HG03135 (cell line): ENCODE results near the gene TTI1.

Experiments used
- ATAC-seq: cut with Tn5 transposase; IDR thresholded peaks from one replicate; pipeline ENCODE4 v1.9.1; 2021; ENCODE audit warnings: mild to moderate bottlenecking, moderate library complexity; ENCODE audit not compliant: unreplicated experiment

The TTI1 gene

DNA sequence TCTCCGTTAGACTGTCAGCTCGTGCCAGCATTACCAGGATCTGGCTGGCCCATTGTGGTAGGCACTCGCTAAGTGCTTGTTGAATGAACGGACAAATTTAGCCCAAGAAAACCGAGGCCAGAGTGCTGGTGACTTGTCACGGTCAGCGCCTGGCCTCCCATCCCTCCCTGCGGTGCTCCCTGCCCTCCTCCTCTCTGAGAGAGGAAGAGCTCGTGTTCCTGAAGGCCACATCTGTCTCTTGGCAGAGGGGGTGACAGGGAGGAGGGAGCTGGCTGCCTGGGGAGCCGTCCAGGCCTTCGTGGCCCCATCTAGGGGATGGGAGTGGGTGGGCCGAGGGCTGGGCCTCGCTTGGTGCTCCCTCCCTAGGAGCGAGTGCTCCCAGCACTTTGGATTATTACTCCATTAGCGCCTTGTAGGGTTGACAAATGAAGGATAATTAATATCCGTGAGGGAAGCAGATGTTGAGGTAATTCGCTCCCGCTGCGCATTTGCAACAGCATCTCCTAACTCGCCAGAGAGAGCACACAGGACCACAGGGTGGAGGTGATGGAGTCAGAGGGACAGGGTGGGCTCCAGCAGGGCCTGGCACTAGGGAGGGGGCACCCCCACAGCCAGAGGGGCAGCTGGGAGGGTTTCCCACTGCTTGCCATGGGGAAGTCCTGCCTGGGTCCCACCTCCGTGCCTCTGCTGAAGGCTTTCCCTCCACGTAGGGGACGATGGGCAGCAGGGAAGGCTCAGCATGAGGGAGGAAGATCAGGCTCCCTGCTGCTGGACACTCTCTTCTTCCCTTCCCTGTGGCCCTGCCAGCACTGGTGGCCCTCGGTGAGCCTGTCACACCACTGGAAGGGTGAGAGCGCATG, 93.3 kb downstream of the TTI1 start:
- ATAC-seq = no peak

DNA sequence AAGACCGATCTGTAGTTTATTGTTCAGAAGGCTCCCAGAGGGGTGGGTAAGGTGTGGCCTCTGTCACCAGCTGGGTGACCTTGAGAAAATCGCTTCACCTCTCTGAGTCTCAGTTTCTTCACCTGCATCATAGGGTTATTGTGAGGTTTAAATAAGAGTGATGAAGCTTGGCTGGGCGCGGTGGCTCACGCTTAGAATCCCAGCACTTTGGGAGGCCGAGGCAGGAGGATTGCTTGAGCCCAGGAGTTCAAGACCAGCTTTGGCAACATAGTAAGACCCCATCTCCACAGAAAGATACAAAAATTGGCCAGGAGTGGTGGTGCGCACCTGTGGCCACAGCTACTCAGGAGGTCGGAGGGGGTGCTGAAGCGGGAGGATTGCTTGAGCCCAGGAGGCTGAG, 94.3 kb downstream of the TTI1 start:
- no peak for ATAC-seq

DNA sequence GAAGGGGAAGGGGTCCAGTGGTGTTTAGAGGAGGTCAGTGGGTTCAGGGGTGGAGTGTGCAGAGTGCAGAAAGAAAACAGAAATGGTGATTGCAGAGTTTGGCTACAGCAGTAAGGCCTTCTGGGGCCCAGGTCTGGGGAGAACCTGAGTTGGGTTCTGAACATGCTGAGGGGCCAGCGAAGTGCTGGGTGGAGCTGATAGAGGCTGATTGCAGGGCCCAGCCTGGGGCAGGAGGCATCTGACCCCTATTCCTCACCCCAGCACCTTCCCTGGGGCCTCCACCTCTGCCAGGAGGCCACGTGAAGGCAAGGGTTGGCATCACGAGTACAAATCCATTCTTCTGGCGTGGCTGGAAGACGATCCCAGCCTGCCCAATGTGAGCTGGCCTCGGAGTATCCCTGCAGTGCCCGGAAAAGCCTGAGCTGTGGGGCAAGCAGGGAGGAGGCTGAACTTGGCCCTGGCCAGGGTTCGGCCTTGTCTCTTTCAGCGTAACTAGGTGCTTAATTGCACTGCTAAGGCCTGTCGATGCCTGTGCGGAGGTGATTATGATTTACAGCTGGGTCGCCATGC, 95.0 kb downstream of the TTI1 start:
- no peak for ATAC-seq

DNA sequence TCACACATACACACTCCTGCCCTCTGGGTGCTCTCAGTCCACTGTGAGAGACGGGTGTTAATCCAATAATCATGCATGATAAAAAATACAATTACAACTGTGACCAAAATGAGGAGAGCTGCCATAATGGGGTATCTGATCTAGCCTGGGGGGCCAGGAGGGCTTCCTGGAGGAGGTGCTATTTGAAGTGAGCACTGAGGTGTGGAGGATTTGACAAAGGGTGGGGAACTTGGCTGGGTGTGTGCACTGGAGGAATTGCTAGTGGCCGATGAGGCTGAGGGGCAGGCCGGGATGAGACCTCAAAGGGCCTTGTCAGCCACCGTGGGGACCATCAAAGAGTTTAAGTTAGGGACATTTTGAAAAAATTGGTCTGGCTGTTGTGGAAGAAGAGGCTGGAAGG, 95.6 kb downstream of the TTI1 start:
- ATAC-seq = no peak

DNA sequence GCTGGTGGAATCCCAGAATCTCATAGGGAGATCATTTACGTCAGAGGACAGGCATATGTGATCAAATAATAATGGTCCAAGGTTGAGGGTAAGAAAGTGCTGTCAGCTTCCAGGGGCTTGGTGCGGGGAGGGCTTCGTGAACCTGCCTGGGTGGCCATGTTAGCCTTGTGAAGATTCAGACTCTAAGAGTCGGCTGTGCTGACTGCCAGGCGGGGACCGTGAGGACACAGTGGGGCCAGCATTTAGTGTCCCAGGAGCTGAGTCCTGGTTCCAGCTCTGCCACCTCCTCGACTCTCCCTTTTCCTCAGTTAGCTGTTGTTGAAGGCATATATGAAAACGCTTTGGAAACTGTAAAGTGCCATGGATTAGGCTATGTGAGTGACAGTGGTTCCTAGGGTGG, 96.8 kb downstream of the TTI1 start:
- no peak for ATAC-seq

DNA sequence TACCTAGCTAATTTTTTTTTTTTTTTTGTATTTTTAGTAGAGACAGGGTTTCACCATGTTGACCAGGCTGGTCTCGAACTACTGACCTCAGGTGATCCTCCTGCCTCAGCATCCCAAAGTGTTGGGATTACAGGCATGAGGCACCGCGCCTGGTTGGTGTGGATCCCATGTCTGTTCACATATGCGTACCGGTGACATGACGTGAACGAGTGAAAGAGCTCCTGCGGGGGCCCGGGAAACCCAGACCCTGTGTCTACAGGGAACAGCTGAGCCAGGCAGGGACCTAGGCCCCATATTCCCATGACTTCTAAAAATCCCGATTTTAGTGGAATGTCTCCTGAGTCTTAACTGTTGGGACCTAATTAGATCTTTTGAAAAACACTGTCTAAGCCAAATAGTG, 97.2 kb downstream of the TTI1 start:
- ATAC-seq = no peak

DNA sequence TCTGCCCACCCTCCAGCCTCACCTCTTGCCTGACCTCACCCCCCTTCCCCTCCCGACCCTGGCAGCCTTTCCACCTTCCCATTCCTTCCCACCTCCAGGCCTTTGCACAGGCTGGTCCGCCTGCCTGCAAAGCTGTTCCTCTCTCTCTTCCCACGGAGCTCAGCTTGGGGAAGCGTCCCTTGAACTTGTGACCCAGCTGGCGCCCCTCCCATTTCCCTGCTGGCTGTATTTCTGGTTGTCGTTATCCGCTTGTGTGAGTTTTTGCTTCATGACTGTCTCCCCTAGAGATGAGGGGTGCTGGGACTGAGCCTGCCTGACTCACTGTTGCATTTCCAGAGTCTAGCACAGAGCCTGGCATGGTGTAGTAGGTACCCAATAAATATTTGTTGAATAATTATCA, 97.8 kb downstream of the TTI1 start:
- no peak for ATAC-seq

DNA sequence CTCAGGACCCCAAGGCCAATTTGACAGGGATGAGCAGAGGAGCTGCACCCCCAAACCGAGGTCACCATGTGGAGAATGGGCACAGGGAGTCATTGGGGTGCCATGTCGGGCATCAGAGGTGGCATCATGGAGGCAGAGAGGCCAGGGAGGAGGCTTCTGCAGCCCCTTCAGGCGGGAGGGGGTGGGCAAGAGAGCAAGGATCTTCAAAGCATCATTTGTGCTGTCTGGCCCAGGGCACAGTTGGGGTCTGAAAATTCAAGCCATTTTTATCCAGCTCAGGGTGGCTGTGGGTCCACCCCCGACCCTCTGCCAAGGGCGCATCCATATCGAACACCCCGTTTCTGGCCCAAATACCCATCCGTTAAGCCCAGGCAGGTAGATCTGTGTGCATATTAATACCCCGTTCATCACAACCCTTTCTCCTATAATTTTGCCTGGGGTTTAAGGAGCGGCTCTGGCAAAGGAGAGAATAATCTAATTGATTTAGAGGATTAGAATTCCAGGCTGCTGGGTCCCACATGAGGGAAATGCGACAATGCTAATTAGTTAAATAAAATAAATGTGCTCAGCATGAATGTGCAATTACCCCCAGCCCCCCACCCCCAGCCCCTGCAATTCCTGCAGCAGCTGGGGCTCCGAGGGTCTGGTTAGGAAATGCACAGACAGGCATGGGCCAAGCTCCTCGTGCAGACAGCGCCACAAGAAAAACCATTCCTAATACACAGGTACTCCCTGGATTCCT, 98.5 kb downstream of the TTI1 start:
- ATAC-seq = no peak

DNA sequence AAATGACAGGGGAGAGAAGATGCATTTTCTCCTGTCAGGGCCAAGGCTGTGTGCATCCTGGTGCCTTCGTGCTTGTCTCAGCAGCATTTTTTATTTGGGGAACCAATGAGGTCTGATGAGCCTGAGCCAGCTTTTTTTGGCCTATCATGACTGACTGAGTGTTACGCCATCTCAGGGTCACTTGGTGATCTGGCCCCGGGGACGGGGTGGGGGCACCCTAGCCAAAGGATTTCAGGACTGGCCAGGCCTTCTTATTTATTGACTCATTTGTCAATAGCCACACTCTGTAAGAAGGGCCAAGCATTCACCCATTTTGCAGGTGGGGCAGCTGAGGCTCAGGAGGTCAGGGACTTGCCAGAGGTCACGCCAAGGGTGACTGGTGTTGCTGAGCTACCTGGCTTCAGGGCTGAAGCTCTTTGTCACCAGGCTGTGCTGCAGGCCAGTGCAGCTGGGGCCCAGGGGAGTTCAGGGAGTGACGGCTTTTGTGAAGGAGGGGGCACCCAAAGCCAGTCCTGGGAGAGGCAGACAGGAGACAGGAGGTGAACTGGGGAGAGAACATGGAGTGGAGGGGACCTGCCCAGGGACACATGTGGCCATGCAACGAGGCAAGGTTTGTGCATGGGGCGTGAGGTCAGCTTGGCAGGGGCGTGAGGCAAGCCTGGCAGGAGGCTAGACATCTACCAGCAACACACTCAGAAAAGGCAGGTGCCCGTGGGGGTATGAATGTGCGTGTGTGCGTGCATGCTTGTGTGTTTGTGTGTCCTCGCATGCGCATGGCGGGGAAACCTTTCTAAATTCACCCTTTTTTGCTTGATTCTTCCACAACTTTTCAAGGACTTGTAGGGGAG, 99.2 kb downstream of the TTI1 start:
- no peak for ATAC-seq
